SW 1271 (cell line): ENCODE results near the gene MYBPC2.

ENCODE experiments used
- DNase-seq, 2 experiments: peaks; one replicate each; lab custom pipeline; 2025; lab: John Stamatoyannopoulos, UW

MYBPC2 gene

GRCh38 chr19:50500753-50501151 is 68.1 kb downstream of the MYBPC2 start:
- no peak for DNase-seq

- DNase-seq: no peak
These were observed 68.5 kb downstream of the MYBPC2 start for GRCh38 chr19:50501186-50501567.

GRCh38 chr19:50501568-50502475 is 69.1 kb downstream of the MYBPC2 start:
- no peak for DNase-seq

GRCh38 chr19:50505856-50506611 is 73.3 kb downstream of the MYBPC2 start:
- no peak for DNase-seq

GRCh38 chr19:50506700-50507099 is 74.0 kb downstream of the MYBPC2 start:
- DNase-seq: no peak

- DNase-seq: no peak
These were observed 74.7 kb downstream of the MYBPC2 start for GRCh38 chr19:50507376-50507775.

- DNase-seq: no peak
These were observed 76.1 kb downstream of the MYBPC2 start for GRCh38 chr19:50508843-50509190.

- no peak for DNase-seq
These were observed 76.7 kb downstream of the MYBPC2 start for GRCh38 chr19:50509366-50509765.

GRCh38 chr19:50510121-50510670 is 77.5 kb downstream of the MYBPC2 start:
- no peak for DNase-seq

GRCh38 chr19:50510700-50511068 is 78.0 kb downstream of the MYBPC2 start:
- DNase-seq: no peak

- peak; percentile 95 to 96 for DNase-seq
These were observed 78.6 kb downstream of the MYBPC2 start, which contains the start of gene JOSD2 for GRCh38 chr19:50511069-50511822. JOSD2 (minus strand) TSS chr19:50511191; CDS start chr19:50510431, 760 bp downstream.

GRCh38 chr19:50512112-50512998 is 79.7 kb downstream of the MYBPC2 start:
- DNase-seq: no peak

GRCh38 chr19:50512999-50513745 is 80.5 kb downstream of the MYBPC2 start:
- no peak for DNase-seq

GRCh38 chr19:50513746-50514345 is 81.2 kb downstream of the MYBPC2 start, which contains the start of gene ASPDH:
ASPDH (minus strand) TSS chr19:50513913; CDS start chr19:50513823, 90 bp downstream.
- DNase-seq: no peak

GRCh38 chr19:50514346-50515167 is 81.9 kb downstream of the MYBPC2 start:
- DNase-seq: no peak

- DNase-seq: no peak
These were observed 82.5 kb downstream of the MYBPC2 start for GRCh38 chr19:50515168-50515561.
